K562 (cell line): ENCODE data around the gene TMEM156.

Experiments
- ATF1 ChIP-seq, 2 experiments: fragments of 450-650 bp in 1 of 2; IDR thresholded peaks; 2 replicates each; pipeline ENCODE4 v1.6.1; 2016; ENCODE audit warnings: missing compliant biosample characterization in 1 of 2, missing genetic modification characterization in 1 of 2
- CAMTA2 ChIP-seq: fragments of 250-450 bp; sonication (Bioruptor Pico); conservative IDR thresholded peaks from 2 replicates; pipeline ENCODE4 v1.5.1; 2022
- CTBP1 ChIP-seq: fragments of 450-650 bp; IDR thresholded peaks from 2 replicates; pipeline ENCODE4 v1.6.1; 2016; ENCODE audit warnings: borderline replicate concordance
- CTCF ChIP-seq, 3 experiments: IDR thresholded peaks in 2 of 3; conservative IDR thresholded peaks in 1 of 3; 2 replicates each; pipeline ENCODE4 v1.5.1; 2011 to 2012; ENCODE audit warnings: low read length in 3 of 3, mild to moderate bottlenecking in 3 of 3, control low read depth in 2 of 3, improper control_type of control experiment in 1 of 3, inconsistent platforms in 1 of 3, low read depth in 1 of 3, mixed read lengths in 1 of 3, moderate library complexity in 1 of 3; ENCODE audit not compliant: insufficient read depth in 2 of 3
- DACH1 ChIP-seq: fragments of 450-650 bp; IDR thresholded peaks from 2 replicates; pipeline ENCODE4 v1.6.1; 2018; ENCODE audit not compliant: partially characterized antibody
- NFIX ChIP-seq: fragments of 250-450 bp; sonication (Bioruptor Pico); IDR thresholded peaks from 2 replicates; pipeline ENCODE4 v1.4.0; 2020; ENCODE audit warnings: low read depth, mild to moderate bottlenecking, moderate library complexity
- POLR2A ChIP-seq: fragments of 450-650 bp; conservative IDR thresholded peaks from 2 replicates; pipeline ENCODE4 v1.6.1; 2016
- RFX1 ChIP-seq: fragments of 450-650 bp; IDR thresholded peaks from 2 replicates; pipeline ENCODE4 v1.6.1; 2016; ENCODE audit warnings: mild to moderate bottlenecking, moderate library complexity
- SAFB2 ChIP-seq: fragments of 200-400 bp; formaldehyde crosslinking; IDR thresholded peaks from 2 replicates; pipeline ENCODE4 v1.6.1; 2018; ENCODE audit warnings: borderline replicate concordance, low read length, low read depth, moderate library complexity; ENCODE audit not compliant: severe bottlenecking
- SP2 ChIP-seq: IDR thresholded peaks from 2 replicates; pipeline ENCODE4 v1.6.1; 2011; ENCODE audit warnings: mild to moderate bottlenecking, low read depth, low read length, moderate library complexity; ENCODE audit not compliant: poor library complexity, severe bottlenecking; ENCODE audit errors: extremely low read depth
- TAF1 ChIP-seq: IDR thresholded peaks from 2 replicates; pipeline ENCODE4 v1.6.1; 2011; ENCODE audit warnings: mild to moderate bottlenecking, low read length, moderate library complexity; ENCODE audit not compliant: insufficient read depth, control insufficient read depth, severe bottlenecking; ENCODE audit errors: extremely low read depth
- YY1 ChIP-seq, 3 experiments: IDR thresholded peaks; 2 replicates each; pipeline ENCODE4 v1.6.1; 2011; ENCODE audit warnings: low read length in 2 of 3, mild to moderate bottlenecking in 2 of 3, moderate library complexity in 2 of 3, borderline replicate concordance in 1 of 3, control low read depth in 1 of 3, low read depth in 1 of 3; ENCODE audit not compliant: insufficient read depth in 3 of 3, insufficient replicate concordance in 2 of 3, control insufficient read depth in 1 of 3, insufficient read length in 1 of 3; ENCODE audit errors: extremely low read depth in 1 of 3
- ZBTB49 ChIP-seq: sonication (generic); formaldehyde crosslinking; IDR thresholded peaks from 2 replicates; pipeline ENCODE4 v1.8.0; 2022; ENCODE audit warnings: missing genetic modification reagents, mild to moderate bottlenecking, borderline replicate concordance

GRCh38 chr4:39061457-39061856, 29.2 kb upstream of the TMEM156 start:
- TF ChIP-seq SAFB2 (no peak), RFX1 (no peak), POLR2A (no peak), ATF1 (CRISPR knock-in tag; IDR thresholded peaks at IDR 0.05) (no peak), ATF1 (tag; IDR thresholded peaks at IDR 0.05) (no peak), SP2 (no peak), CAMTA2 (CRISPR knock-in tag) (no peak), CTCF (IDR thresholded peaks at IDR 0.05 in 2 of 3, conservative IDR thresholded peaks at IDR 0.05 in 1 of 3; ENCODE audit: insufficient read depth in 2 of 3, low read depth in 1 of 3, low read length in 3 of 3) (no peak), NFIX (CRISPR knock-in tag) (no peak), TAF1 (no peak), ZBTB49 (CRISPR knock-in tag) (no peak), CTBP1 (no peak), DACH1 (no peak), YY1 (IDR thresholded peaks at IDR 0.05; ENCODE audit: borderline replicate concordance in 1 of 3, control insufficient read depth in 1 of 3, extremely low read depth in 1 of 3, insufficient read depth in 3 of 3, insufficient read length in 1 of 3, insufficient replicate concordance in 2 of 3, low read depth in 1 of 3, low read length in 2 of 3) (no peak)
